Testis (tissue), 3 donors: Measurements from ENCODE around the gene MZT1. TPM values are rescaled to one million over a fixed set of nuclear protein-coding genes. Genes with fewer than 3 reads are reported as not detected.

Source experiments
- DNase-seq: peaks from one replicate; pipeline ENCODE4 v3.0.0-alpha.2; 2019
- H3K27ac ChIP-seq, 2 donors: fragments of 200-600 bp; sonication (generic); one replicate each; pipeline ENCODE4 v1.5.1; 2019
- H3K27me3 ChIP-seq: fragments of 200-600 bp; sonication (generic); one replicate; pipeline ENCODE4 v1.5.1; 2019
- H3K36me3 ChIP-seq: fragments of 200-600 bp; sonication (generic); one replicate; pipeline ENCODE4 v1.5.1; 2017; ENCODE audit warnings: low read depth; ENCODE audit errors: missing control alignments
- H3K4me1 ChIP-seq: fragments of 200-600 bp; sonication (generic); one replicate; pipeline ENCODE4 v1.5.1; 2019
- H3K4me3 ChIP-seq, 2 donors: fragments of 200-600 bp; sonication (generic); one replicate each; pipeline ENCODE4 v1.5.1; 2017 to 2019
- H3K9me3 ChIP-seq: fragments of 200-600 bp; sonication (generic); one replicate; pipeline ENCODE4 v1.5.1; 2017
- CTCF ChIP-seq, 3 experiments: fragments of 450-650 bp in 2 of 3; fragments of 200-600 bp in 1 of 3; sonication (generic) in 1 of 3; IDR thresholded peaks; one replicate each; pipeline ENCODE4 v1.5.1; 2016 to 2019; ENCODE audit warnings: antibody characterized with exemption in 3 of 3, mild to moderate bottlenecking in 2 of 3, moderate library complexity in 1 of 3
- POLR2A ChIP-seq: fragments of 450-650 bp; IDR thresholded peaks from one replicate; pipeline ENCODE4 v1.6.1; 2017; ENCODE audit warnings: antibody characterized with exemption, mild to moderate bottlenecking, moderate library complexity
- WGBS, 2 donors: methylation state at CpG; one replicate each; pipeline ENCODE4 v1.1.5; 2018; 5-methylcytosine and 5-hydroxymethylcytosine counted together
- intact Hi-C: fragments of 100-400 bp; cut with DNase I; formaldehyde crosslinking; loops from one replicate; pipeline ENCODE4 v1.15.1; 2023; ENCODE audit warnings: low total_unique reads
- polyA plus RNA-seq: library from polyadenylated mRNA; stranded (reverse); fragments of 350-450 nt; fragmentation: Illumina TruSeq; extraction: RNeasy Lipid Tissue Mini Kit (QIAGEN cat#74804); gene quantifications from one replicate; pipeline ENCODE4 v1.2.3, GENCODE V29; 2014; ENCODE audit warnings: low read depth, low replicate concordance; ENCODE audit not compliant: insufficient read depth
- small RNA-seq, 2 donors: library from RNA; depleted of rRNA; stranded (forward); fragments of <200 nt; gene quantifications; one replicate each; pipeline ENCODE3, GENCODE V24; 2016
- total RNA-seq, 2 donors: library from RNA; depleted of rRNA; stranded (reverse); fragments of >200 nt; gene quantifications; one replicate each; pipeline ENCODE4 v1.2.3, GENCODE V29; 2016

The MZT1 gene
- total and polyA plus RNA-seq, 3 donors from 2014 or later, result 4.0 to 8.6 (median 4.3) TPM

- 38 to 47% methylated on average over 1 of the region's 1 CpG for WGBS, 2 donors
- no peak for DNase-seq
- Histone ChIP-seq H3K4me3 (no peak overlapping the region), H3K27ac (no peak overlapping the region), H3K27me3 (no peaks in the 10 kb centered on the region), H3K9me3 (no peaks in the 10 kb centered on the region), H3K36me3 (no peaks in the 10 kb centered on the region), H3K4me1 (no peaks in the 10 kb centered on the region)
- TF ChIP-seq POLR2A (no peak), CTCF (IDR thresholded peaks at IDR 0.05) (no peak)
- intact Hi-C loops, result no loop called here
Measured at GRCh38 chr13:72678312-72678711, 49.1 kb downstream of the MZT1 start.

GRCh38 chr13:72677431-72677830, 50.0 kb downstream of the MZT1 start:
- Histone ChIP-seq H3K4me1 (no peaks in the 10 kb centered on the region), H3K36me3 (no peaks in the 10 kb centered on the region), H3K27ac (no peak overlapping the region), H3K9me3 (no peaks in the 10 kb centered on the region), H3K27me3 (no peaks in the 10 kb centered on the region), H3K4me3 (no peak overlapping the region)
- no peak for DNase-seq
- no peak for TF ChIP-seq CTCF (IDR thresholded peaks at IDR 0.05)
- no peak for TF ChIP-seq POLR2A
- intact Hi-C loops, result no loop called here

DNA sequence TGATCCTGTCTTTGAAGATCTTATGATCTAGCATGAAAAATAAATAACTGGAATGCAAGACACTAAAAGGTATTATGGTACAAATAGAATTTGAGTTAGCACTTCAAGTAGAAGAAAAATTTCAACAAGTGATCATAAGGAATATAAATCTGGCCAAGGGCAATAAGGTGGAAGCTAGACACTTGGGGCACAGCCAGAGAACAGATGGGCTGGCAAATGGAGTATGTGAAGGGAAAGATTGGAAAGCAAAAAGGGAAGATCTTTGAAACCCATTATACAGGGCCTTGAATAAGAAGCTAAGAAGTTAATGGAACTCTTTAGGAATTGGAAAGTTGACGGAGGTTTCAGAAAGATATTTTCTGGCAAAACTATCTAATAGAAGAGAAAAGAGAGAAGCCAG, 61.0 kb downstream of the MZT1 start:
- H3K4me3 ChIP-seq, result no peak overlapping the region
- no peaks in the 10 kb centered on the region for H3K27me3 ChIP-seq
- DNase-seq, result no peak
- no peaks in the 10 kb centered on the region for H3K9me3 ChIP-seq
- no peaks in the 10 kb centered on the region for H3K4me1 ChIP-seq
- 90 to 95% methylated on average over 1 of the region's 1 CpG for WGBS, 2 donors
- no peaks in the 10 kb centered on the region for H3K36me3 ChIP-seq
- TF ChIP-seq POLR2A, result no peak
- no peak for TF ChIP-seq CTCF (IDR thresholded peaks at IDR 0.05)
- no peak overlapping the region for H3K27ac ChIP-seq
- intact Hi-C loops, result no loop called here

DNA sequence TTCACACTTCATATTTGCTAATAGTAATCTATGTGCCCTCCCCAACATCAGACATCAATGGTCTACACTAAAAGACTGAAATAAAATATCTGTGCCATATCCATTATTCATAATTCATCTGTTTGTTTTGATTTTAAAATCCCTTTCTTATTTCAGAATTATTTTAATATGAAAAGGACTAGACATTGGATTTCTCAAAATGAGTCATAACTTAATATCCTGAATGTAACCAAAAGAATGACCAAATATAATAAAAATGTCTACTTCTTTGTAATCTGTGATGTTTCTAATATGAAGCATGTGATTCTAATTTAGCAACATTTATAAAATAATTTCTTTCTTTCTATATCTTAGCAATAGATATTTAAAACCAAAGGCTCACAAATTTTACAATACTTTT, 64.9 kb downstream of the MZT1 start:
- no peak overlapping the region for H3K27ac ChIP-seq
- H3K4me3 ChIP-seq, result no peak overlapping the region
- no peaks in the 10 kb centered on the region for H3K36me3 ChIP-seq
- no peak for TF ChIP-seq CTCF (IDR thresholded peaks at IDR 0.05)
- TF ChIP-seq POLR2A, result no peak
- intact Hi-C loops, result no loop called here
- H3K9me3 ChIP-seq, result no peaks in the 10 kb centered on the region
- no peak for DNase-seq
- H3K27me3 ChIP-seq, result no peaks in the 10 kb centered on the region
- no peaks in the 10 kb centered on the region for H3K4me1 ChIP-seq

Small RNA genes lying within 50 kb of the gene (small RNA-seq; reads per million reads assigned to genes)
- 0 reads per million in 2 donors for gene RNU6-80P

Other genes starting within 250 kb of the MZT1 start
- gene BORA, start 294 bp upstream of the MZT1 start, total RNA-seq, result 10 to 100 TPM in 1 of 2 donors, 1 to 10 TPM in 1; 5.7 to 10.2 TPM
- gene BORA, start 294 bp upstream of the MZT1 start, polyA plus RNA-seq, result 6.0 TPM
- 10 to 100 TPM; 37.6 to 43.9 TPM for gene DIS3, start 54.3 kb upstream of the MZT1 start, total RNA-seq
- gene DIS3, start 54.3 kb upstream of the MZT1 start, polyA plus RNA-seq, result 27.8 TPM
- 10 to 100 TPM; 24.6 to 37.2 TPM for gene PIBF1, start 54.5 kb upstream of the MZT1 start, total RNA-seq
- gene PIBF1, start 54.5 kb upstream of the MZT1 start, polyA plus RNA-seq, result 22.5 TPM